DOHH2 (cell line): Measurements from ENCODE around the gene RASGRP2.

Source experiments
- CTCF ChIP-seq: fragments of 200-600 bp; sonication (generic); IDR thresholded peaks from one replicate; pipeline ENCODE4 v1.5.1; 2014; ENCODE audit warnings: antibody characterized with exemption, mild to moderate bottlenecking, low read depth, low read length; ENCODE audit not compliant: poor library complexity, severe bottlenecking
- EZH2phosphoT487 ChIP-seq: fragments of 200-600 bp; sonication (generic); IDR thresholded peaks from 2 replicates; pipeline ENCODE4 v1.6.1; 2017; ENCODE audit warnings: borderline replicate concordance, mild to moderate bottlenecking, antibody characterized with exemption, low read length, moderate library complexity, mixed read lengths

DNA sequence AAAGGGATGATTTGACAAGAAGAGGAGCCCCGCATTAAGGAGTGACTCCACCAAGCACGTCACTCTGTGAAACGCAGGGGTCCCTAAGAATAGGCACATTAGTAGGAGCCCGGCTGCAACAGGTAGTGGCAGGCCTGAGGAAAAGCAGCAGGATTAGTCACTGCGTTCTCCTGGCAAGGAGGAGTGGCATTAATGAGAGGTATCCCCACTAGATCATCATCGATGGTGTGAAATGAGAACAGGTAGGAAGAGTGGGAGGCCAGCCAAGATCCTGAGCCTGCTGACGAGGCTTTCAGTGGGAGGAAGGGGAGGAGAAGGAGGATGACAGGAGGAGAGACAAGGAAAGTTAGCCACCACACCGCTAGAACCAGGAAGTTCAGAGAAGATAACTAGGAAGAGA, 59.6 kb downstream of the RASGRP2 start:
- TF ChIP-seq CTCF (no peak), EZH2phosphoT487 (no peak)
